AG09319 (cell line): ENCODE results near the gene ATP6V1F.

Experiments
- DNase-seq: peaks from one replicate; pipeline ENCODE4 v3.0.0-alpha.2; 2010; ENCODE audit warnings: low read depth; ENCODE audit errors: extremely low read depth
- CTCF ChIP-seq: IDR thresholded peaks from 2 replicates; pipeline ENCODE4 v1.5.1; 2011; ENCODE audit warnings: low read depth, mild to moderate bottlenecking, inconsistent platforms, low read length, moderate library complexity

ATP6V1F gene

GRCh38 chr7:128915271-128915819 is 52.7 kb downstream of the ATP6V1F start:
- no peak for DNase-seq
- TF ChIP-seq CTCF: no peak
